ENCODE results near the gene OR2M3. TPM values are rescaled to one million over a fixed set of nuclear protein-coding genes. Genes with fewer than 3 reads are reported as not detected.

Gene OR2M3
- total and polyA plus RNA-seq, 2 of the 8 experiments (the other 6 are each of a cell fraction or from before 2014, with no cell fraction given): not detected

- no peak overlapping the region for H3K23ac ChIP-seq (ENCODE audit: insufficient read length)
- no peaks in the 10 kb centered on the region for H3K79me1 ChIP-seq (ENCODE audit: low read depth, low read length)
- TF ChIP-seq NANOG (IDR thresholded peaks at IDR 0.05; ENCODE audit: insufficient read depth, low read depth, low read length, poor library complexity, severe bottlenecking): no peak
- FAIRE-seq (no peak), DNase-seq (ENCODE audit: low read depth in 1 of 2, low spot score in 2 of 2) (no peak)
- H3K56ac ChIP-seq (replicated peaks; ENCODE audit: insufficient read length, low read depth, low read length): no peak overlapping the region
- no peaks in the 10 kb centered on the region for H4K20me1 ChIP-seq (replicated peaks in 1 of 2; ENCODE audit: control insufficient read depth in 1 of 2, insufficient read depth in 2 of 2, low read length in 2 of 2)
- no peaks in the 10 kb centered on the region for H3K36me3 ChIP-seq (ENCODE audit: control insufficient read depth in 2 of 4, insufficient read depth in 4 of 4, low read length in 3 of 4)
- H4K91ac ChIP-seq (replicated peaks; ENCODE audit: insufficient read length, low read length): no peak overlapping the region
- no peak overlapping the region for H2BK15ac ChIP-seq (ENCODE audit: low read length)
- no peak overlapping the region for H3K4ac ChIP-seq (replicated peaks; ENCODE audit: insufficient read length, low read depth, low read length)
- H3K9me3 ChIP-seq (ENCODE audit: insufficient read depth in 2 of 2, low read depth in 1 of 2, low read length in 1 of 2): peaks cover 50 to 51% of the 10 kb centered on the region in 2 experiments
- no peak overlapping the region for H3K4me3 ChIP-seq (ENCODE audit: extremely low read depth in 1 of 4, insufficient read depth in 2 of 4, low read depth in 3 of 4, low read length in 4 of 4)
- CTCF ChIA-PET (ENCODE audit: partially characterized antibody): no interaction called here
- H2AFZ ChIP-seq (ENCODE audit: low read length): no peak overlapping the region
- no peaks in the 10 kb centered on the region for H3K23me2 ChIP-seq (ENCODE audit: low read depth, low read length)
- no peak overlapping the region for H3K27ac ChIP-seq (ENCODE audit: low read depth, low read length)
- H2AK5ac ChIP-seq (ENCODE audit: low read depth, low read length): no peak overlapping the region
- H3K79me2 ChIP-seq (ENCODE audit: control insufficient read depth in 1 of 2, insufficient read depth in 2 of 2, low read length in 2 of 2): no peaks in the 10 kb centered on the region
- no peak overlapping the region for H2BK5ac ChIP-seq (ENCODE audit: low read depth, low read length)
- H4K5ac ChIP-seq (ENCODE audit: insufficient read length, low read depth, low read length): no peak overlapping the region
- no peak overlapping the region for H2BK120ac ChIP-seq (replicated peaks; ENCODE audit: low read depth, low read length)
- no peak overlapping the region for H2BK20ac ChIP-seq (ENCODE audit: low read length)
- no peak overlapping the region for H3K14ac ChIP-seq (ENCODE audit: insufficient read length)
- WGBS, 2 experiments (ENCODE audit: extremely low coverage in 1 of 2, insufficient coverage in 1 of 2, insufficient read length in 1 of 2, insufficient replicate concordance in 2 of 2, low coverage in 1 of 2, low lambda C conversion rate in 2 of 2, missing lambda C conversion rate in 1 of 2): 77% methylated on average over 6 of the region's 6 CpGs; no CpG with 5 or more reads in 1 of the 2 experiments
- H3K18ac ChIP-seq (ENCODE audit: extremely low read depth, low read length): no peak overlapping the region
- no peak overlapping the region for H3K9ac ChIP-seq (replicated peaks in 1 of 4; ENCODE audit: extremely low read depth in 1 of 4, low read depth in 3 of 4, low read length in 3 of 4)
- H3K27me3 ChIP-seq (replicated peaks in 1 of 4; ENCODE audit: control insufficient read depth in 3 of 4, extremely low read depth in 1 of 4, insufficient read depth in 3 of 4, low read length in 3 of 4): no peaks in the 10 kb centered on the region
- H3K4me2 ChIP-seq (ENCODE audit: insufficient read depth in 1 of 2, low read depth in 2 of 2, low read length in 2 of 2): no peak overlapping the region
- no peak overlapping the region for H4K8ac ChIP-seq (ENCODE audit: extremely low read depth, insufficient read depth, low read length)
- H2BK12ac ChIP-seq (ENCODE audit: low read depth, low read length): no peak overlapping the region
- no peaks in the 10 kb centered on the region for H3K4me1 ChIP-seq (replicated peaks in 1 of 4; ENCODE audit: control insufficient read depth in 3 of 4, insufficient read depth in 4 of 4, low read length in 3 of 4)
- POLR2A ChIA-PET (ENCODE audit: partially characterized antibody): no interaction called here
Measured at GRCh38 chr1:248152056-248152827, 44.8 kb upstream of the OR2M3 start.
